Measurements from ENCODE around the gene CHTF18.

Gene CHTF18

GRCh38 chr16:764848-765487, 23.5 kb upstream of the CHTF18 start:
- Histone ChIP-seq H3K9me3 (ENCODE audit: control insufficient read depth, insufficient read depth, low read depth, low read length) (no peaks in the 10 kb centered on the region), H3K27ac (ENCODE audit: extremely low read depth, low read depth, low read length) (no peak overlapping the region), H3K4me3 (ENCODE audit: low read depth, low read length) (no peak overlapping the region), H3K36me3 (ENCODE audit: control insufficient read depth in 2 of 2, insufficient read depth in 1 of 2, low read length in 2 of 2) (no peaks in the 10 kb centered on the region), H3K4me1 (ENCODE audit: control insufficient read depth, insufficient read depth, low read length) (no peaks in the 10 kb centered on the region)
- ChIA-PET POLR2A (no interaction called here), CTCF (no interaction called here)
- TF ChIP-seq OVOL3 (tag by site-specific recombination; IDR thresholded peaks at IDR 0.05) (no peak), ZBTB20 (tag by site-specific recombination; IDR thresholded peaks at IDR 0.05) (no peak), ZNF155 (tag by site-specific recombination; IDR thresholded peaks at IDR 0.05) (no peak), ZNF354C (tag by site-specific recombination; IDR thresholded peaks at IDR 0.05; ENCODE audit: borderline replicate concordance, low read depth) (no peak), ZNF140 (tag by site-specific recombination; IDR thresholded peaks at IDR 0.05) (no peak), KLF10 (tag by site-specific recombination; IDR thresholded peaks at IDR 0.05) (no peak), SP3 (tag by site-specific recombination; IDR thresholded peaks at IDR 0.05) (no peak), ZNF341 (tag by site-specific recombination; IDR thresholded peaks at IDR 0.05; ENCODE audit: low read depth) (no peak), ZBTB44 (tag by site-specific recombination; IDR thresholded peaks at IDR 0.05) (no peak), ZNF621 (tag by site-specific recombination; IDR thresholded peaks at IDR 0.05) (no peak), ZFP37 (tag by site-specific recombination; IDR thresholded peaks at IDR 0.05) (no peak), ZFP41 (tag by site-specific recombination; IDR thresholded peaks at IDR 0.05; ENCODE audit: borderline replicate concordance) (no peak), ZBTB11 (tag by site-specific recombination; conservative IDR thresholded peaks at IDR 0.05; ENCODE audit: low read depth) (no peak), ZNF280D (tag by site-specific recombination; IDR thresholded peaks at IDR 0.05) (no peak), ZNF223 (tag by site-specific recombination; IDR thresholded peaks at IDR 0.05) (no peak), ZNF660 (tag by site-specific recombination; IDR thresholded peaks at IDR 0.05) (no peak)
- TF ChIP-seq, protein P1, sequence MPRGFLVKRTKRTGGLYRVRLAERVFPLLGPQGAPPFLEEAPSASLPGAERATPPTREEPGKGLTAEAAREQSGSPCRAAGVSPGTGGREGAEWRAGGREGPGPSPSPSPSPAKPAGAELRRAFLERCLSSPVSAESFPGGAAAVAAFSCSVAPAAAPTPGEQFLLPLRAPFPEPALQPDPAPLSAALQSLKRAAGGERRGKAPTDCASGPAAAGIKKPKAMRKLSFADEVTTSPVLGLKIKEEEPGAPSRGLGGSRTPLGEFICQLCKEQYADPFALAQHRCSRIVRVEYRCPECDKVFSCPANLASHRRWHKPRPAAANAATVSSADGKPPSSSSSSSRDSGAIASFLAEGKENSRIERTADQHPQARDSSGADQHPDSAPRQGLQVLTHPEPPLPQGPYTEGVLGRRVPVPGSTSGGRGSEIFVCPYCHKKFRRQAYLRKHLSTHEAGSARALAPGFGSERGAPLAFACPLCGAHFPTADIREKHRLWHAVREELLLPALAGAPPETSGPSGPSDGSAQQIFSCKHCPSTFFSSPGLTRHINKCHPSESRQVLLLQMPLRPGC (tag by site-specific recombination; IDR thresholded peaks at IDR 0.05): no peak
- TF ChIP-seq, protein P2, sequence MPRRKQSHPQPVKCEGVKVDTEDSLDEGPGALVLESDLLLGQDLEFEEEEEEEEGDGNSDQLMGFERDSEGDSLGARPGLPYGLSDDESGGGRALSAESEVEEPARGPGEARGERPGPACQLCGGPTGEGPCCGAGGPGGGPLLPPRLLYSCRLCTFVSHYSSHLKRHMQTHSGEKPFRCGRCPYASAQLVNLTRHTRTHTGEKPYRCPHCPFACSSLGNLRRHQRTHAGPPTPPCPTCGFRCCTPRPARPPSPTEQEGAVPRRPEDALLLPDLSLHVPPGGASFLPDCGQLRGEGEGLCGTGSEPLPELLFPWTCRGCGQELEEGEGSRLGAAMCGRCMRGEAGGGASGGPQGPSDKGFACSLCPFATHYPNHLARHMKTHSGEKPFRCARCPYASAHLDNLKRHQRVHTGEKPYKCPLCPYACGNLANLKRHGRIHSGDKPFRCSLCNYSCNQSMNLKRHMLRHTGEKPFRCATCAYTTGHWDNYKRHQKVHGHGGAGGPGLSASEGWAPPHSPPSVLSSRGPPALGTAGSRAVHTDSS (tag by site-specific recombination; IDR thresholded peaks at IDR 0.05): no peak
